ENCODE data around the gene BAG2.

BAG2 gene

DNA sequence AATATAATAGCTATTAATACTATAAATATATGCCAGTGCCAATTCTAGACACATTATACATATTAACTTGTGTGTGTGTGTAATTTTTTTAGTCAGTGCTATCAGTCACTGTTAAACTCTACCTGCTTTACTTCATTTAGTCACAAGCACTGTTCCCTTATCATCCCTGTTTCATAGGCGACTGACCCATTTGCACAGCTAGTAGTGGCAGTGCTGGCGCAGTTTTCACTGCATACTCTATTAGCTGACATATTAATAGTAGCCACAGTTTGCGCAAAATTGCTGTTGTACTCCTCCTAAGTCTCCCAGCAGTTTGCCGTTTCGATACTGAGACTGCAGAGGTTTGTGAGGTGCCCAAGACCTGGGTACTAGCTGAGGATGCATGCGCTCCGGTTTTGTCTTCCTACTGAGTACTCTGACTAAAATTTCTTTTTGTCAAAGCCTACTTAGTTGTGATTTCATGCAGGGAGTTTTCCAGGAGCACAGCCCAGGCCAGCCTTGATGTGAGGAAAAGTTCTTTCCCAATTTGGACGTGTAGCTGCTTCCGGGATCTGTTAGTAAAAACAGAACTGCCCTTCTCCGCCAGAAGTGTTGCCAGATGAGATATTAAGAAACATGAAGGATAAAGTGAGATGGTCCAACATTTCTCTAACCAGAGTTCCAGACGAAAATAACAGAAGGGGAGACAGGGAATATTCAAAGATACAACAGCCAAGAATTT, 5.6 kb downstream of the BAG2 start:
- DNase-seq, result no peak

- no peak for DNase-seq
These were observed 8.5 kb downstream of the BAG2 start for GRCh38 chr6:57180596-57180995.

- no peak for DNase-seq
These were observed 9.9 kb downstream of the BAG2 start for GRCh38 chr6:57182017-57182432.

- no peak for DNase-seq
These were observed 11.2 kb downstream of the BAG2 start for GRCh38 chr6:57183336-57183735.

- no peak for DNase-seq
These were observed 18.0 kb downstream of the BAG2 start for GRCh38 chr6:57190140-57190539.

DNA sequence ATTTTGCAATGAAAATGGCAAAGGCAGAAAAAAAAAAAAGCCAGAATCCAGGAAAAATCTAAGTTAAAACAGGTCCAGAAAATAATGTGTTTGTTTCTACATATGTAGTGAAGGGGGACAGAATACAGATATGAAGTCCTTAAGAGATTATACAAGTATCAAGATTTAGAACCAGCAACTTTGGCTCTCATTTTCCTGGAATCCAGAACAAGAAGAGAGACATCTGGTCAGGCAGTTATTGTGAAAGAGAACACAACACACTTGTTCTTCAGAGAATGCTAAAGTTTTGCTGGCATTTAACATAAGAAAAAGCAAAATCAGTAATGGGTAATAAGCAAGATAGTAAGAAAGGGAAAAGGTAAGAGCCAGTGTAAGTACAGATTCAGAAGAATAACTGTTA, 21.1 kb downstream of the BAG2 start:
- DNase-seq, result no peak

- no peak for DNase-seq
These were observed 23.3 kb downstream of the BAG2 start for GRCh38 chr6:57195457-57195856.

DNA sequence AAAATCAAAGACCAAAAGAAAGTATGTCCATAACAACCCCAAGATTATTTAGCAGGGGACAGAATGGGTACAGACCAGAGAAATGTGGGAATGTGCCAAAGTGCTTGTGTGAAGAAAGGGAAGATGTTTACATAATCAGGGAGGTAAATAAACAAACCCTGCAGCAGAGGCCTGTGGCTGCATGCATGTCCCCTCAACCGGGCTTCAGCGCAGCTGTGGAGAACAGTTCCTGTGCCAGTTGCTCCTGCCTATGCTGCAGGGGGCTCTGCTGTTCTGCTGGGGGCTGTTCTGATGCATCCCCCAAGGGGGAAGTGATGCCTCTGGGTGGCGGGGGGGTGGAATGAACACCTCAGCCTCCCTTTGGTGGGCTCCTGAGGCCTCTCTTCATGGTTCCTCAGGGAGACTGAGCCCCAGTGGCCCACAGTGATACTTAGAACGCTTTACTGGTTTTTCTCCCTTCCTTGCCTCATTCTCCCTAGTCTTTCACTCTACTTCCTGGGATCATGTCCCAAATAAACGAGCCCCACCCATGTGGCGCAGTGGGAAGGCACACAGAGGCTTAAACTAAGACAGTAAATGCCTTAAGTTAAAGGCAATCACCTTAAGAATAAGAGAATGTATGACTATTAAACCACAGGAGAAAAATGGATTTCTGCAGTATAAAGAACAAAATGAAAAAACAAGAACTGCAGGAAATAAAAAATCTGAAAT, 27.0 kb downstream of the BAG2 start:
- no peak for DNase-seq

DNA sequence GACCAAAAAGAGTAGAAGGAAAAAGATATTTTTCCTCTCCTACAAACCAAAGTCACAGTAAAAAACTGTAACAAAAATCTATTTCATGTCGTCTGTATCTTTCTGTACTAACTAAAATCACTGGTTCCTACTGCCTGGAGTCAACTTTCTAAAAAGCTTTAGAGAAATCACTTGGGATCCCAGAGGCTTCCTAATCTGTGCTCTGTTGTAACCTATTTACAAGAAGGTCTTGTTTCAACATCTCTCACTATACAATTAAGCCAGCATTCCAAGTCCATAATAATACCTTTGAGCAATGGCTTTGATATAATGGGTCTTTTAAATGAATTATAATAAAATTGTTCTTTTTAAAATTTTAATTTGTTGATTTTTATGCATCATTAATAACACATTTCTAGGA, 29.6 kb downstream of the BAG2 start:
- DNase-seq, result no peak

GRCh38 chr6:57205550-57206328, 33.6 kb downstream of the BAG2 start:
- DNase-seq, result no peak

DNA sequence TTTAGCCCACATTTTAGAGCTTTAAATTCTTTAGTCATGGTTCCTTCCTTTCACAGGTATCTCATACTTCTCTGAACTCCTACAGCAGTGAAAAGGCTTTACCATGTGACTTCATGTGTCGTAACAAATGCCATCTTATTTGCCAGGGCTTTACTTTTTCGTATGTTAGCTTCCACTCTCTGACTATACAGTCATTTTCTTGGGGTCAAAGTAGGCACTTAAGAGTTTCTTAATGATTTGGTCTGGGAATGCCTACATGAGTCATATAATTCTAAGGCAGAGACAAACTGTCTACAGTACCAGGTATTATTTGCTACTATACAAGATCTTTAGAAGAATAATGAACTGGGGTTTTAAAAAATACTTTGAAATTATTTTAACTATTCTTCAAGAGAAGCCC, 35.0 kb downstream of the BAG2 start:
- DNase-seq, result no peak

- no peak for DNase-seq
These were observed 35.7 kb downstream of the BAG2 start for GRCh38 chr6:57207872-57208271.

DNA sequence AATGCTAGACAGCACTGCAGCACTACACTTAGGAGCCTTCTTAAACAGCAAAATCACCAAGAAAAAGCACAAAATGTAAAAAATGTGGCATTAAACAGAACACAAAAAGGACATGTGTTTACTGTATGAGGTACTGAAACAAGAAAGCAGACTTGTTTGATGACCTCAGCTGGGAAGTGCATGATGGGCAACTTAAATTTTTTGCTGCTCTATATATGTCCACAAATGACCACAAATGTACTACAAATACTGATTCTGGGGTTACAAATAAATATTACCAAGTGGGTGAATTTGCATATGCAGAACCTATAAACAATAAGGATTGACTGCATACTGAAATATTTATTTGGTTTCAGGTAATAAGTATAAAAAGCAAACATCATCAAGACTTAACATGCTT, 36.9 kb downstream of the BAG2 start:
- DNase-seq, result no peak

DNA sequence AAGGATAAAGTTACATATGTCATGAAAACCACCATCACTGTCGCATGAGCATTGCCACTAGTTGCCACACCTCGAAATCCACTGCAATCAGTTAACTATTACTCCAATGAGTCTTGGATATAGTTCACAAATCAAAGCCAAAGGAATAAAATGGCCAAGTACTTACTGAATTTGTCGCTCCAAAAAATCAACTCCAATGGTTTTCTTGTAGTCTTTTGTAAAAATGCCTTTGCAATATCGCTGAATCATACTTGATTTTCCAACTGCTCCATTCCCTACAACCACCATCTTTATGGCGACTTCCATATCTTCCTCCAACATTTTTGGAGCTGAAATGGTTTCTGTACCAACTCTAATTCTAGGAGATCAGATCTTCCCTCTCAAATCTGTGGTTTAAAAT, 37.9 kb downstream of the BAG2 start:
- DNase-seq, result no peak

GRCh38 chr6:57215260-57215659, 43.1 kb downstream of the BAG2 start:
- DNase-seq, result no peak

- DNase-seq, result no peak
These were observed 44.3 kb downstream of the BAG2 start for GRCh38 chr6:57216235-57217101.

DNA sequence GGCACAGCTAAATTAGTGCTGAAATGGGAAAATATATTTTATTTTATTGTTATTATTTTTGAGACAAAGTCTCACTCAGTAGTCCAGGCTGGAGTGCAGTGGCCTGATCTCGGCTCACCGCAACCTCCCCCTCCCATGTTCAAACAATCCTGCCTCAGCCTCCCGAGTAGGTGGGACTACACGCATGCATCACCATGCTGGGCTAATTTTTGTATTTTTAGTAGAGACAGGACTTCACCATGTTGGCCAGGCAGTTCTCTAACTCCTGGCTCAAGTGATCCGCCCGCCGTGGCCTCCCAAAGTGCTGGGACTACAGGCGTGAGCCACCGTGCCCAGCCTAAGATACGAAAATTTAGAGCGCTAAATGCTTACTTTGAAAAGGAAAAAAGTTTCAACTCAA, 45.1 kb downstream of the BAG2 start:
- no peak for DNase-seq

- no peak for DNase-seq
These were observed 48.1 kb downstream of the BAG2 start for GRCh38 chr6:57220083-57220703.

DNA sequence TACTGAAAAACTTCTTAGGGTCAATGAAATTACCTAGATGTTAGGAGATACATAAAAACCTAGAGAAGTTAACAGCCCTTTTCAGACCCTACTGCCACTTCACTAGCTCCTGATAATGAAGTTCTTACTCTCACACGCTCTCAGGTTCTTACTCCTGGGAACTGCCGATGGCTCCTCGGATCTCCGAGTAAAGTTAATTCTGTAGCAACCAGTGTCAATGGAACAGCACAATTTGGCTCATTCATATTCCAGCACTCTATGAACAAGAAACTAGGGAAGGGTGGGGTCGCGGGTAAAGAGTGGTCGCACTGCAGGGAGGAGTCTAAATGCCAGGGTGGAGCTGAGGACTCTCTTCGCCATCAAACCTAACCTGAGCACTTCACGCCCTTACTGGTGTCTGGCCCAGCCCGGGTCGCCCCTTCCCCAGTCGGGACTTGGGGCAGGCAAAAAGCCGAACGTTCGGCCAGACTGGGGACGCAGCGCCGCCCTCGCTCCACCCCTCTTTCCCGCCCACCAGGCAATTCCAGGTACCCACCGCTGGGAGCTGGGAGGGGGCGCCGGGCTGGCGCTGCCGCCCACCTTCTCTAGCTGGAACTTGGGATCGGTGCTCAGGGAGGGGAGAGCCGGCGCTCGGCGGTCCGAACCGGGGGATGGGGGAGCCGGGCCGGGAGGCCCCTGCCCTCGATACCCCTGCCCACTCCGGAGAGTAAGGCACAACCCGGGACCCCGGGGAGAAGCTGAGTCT, 49.2 kb downstream of the BAG2 start:
- peak; percentile 53 for DNase-seq

DNA sequence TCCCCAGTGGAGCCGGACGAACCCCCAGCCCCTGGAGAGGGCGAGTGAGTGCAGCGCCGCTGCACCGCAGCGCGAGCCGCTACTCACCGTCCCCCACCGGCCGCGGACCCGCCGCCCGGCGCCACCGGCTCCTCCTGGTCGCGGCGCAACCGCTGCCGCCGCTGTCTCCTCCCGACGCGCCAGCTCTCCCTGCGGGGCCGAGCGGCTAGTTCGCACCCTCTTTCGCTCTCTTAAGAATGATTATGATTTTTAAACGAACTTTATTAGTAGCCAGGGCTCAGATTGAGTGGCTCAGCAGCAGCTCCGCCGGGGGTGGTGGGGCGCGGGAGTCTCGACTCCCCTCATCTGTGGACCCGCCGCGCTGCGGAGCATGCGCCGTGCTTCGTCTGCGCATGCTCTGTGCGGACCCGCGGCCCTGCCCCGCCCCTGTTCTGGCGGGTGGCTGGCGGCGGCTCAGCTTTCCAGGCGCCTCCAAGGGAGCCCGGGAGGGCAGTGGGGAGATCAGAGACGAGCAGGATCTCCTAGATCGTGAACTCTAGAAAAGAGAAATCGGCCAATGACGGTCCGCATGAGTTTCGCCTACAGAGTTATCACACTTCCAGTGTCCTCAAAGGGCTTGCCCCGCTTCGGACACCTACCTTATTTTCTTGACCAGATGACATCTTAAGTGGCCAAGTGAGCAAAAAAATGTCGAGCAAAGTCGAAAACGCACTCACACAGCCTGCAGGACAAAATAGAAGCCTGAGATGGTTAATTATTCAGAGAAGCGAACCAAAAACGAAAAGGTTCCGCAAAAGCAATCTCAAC, 50.0 kb downstream of the BAG2 start, which contains the start of gene RAB23:
Gene RAB23, minus strand, starts transcription at position 372 of the 807 bp plus-strand sequence. CDS start 11,927 bp downstream, outside the sequence.
- peak; percentile 84 for DNase-seq

GRCh38 chr6:57222743-57223077, 50.6 kb downstream of the BAG2 start:
- DNase-seq, result no peak
